Osteoblast (primary cell): Measurements from ENCODE around the gene MPZL3. TPM values are rescaled to one million over a fixed set of nuclear protein-coding genes. Genes with fewer than 3 reads are reported as not detected.

ENCODE experiments used
- DNase-seq: peaks from one replicate; pipeline ENCODE4 v3.0.0; 2011; ENCODE audit warnings: low spot score, mixed read lengths; ENCODE audit not compliant: insufficient read length; ENCODE audit errors: missing footprints
- H2AFZ ChIP-seq: 2 replicates; pipeline ENCODE4 v1.6.0; 2011; ENCODE audit warnings: mild to moderate bottlenecking, low read length
- H3K27ac ChIP-seq: 2 replicates; pipeline ENCODE4 v1.5.1; 2011; ENCODE audit warnings: mild to moderate bottlenecking, low read depth, low read length, moderate library complexity
- H3K27me3 ChIP-seq: 2 replicates; pipeline ENCODE4 v1.6.0; 2012; ENCODE audit warnings: mild to moderate bottlenecking, control low read depth, inconsistent platforms, low read length, moderate library complexity; ENCODE audit not compliant: insufficient read depth
- H3K36me3 ChIP-seq: 2 replicates; pipeline ENCODE4 v1.5.1; 2011; ENCODE audit warnings: mild to moderate bottlenecking, low read length, control low read depth, moderate library complexity; ENCODE audit not compliant: insufficient read depth
- H3K4me1 ChIP-seq: 2 replicates; pipeline ENCODE4 v1.5.1; 2011; ENCODE audit warnings: mild to moderate bottlenecking, low read length, control low read depth, moderate library complexity; ENCODE audit not compliant: insufficient read depth
- H3K4me2 ChIP-seq: 2 replicates; pipeline ENCODE4 v1.6.0; 2011; ENCODE audit warnings: mild to moderate bottlenecking, low read length; ENCODE audit not compliant: insufficient read depth
- H3K4me3 ChIP-seq: fragments of 200-600 bp; sonication (generic); 3 replicates; pipeline ENCODE4 v1.5.1; 2012; ENCODE audit warnings: mild to moderate bottlenecking, low read length, inconsistent platforms; ENCODE audit not compliant: insufficient read depth
- H3K79me2 ChIP-seq: 2 replicates; pipeline ENCODE4 v1.6.0; 2012; ENCODE audit warnings: mild to moderate bottlenecking, low read length, control low read depth, inconsistent platforms; ENCODE audit not compliant: insufficient read depth
- H3K9me3 ChIP-seq: 2 replicates; pipeline ENCODE4 v1.5.1; 2011; ENCODE audit warnings: low read depth, low read length, control low read depth
- H4K20me1 ChIP-seq: 2 replicates; pipeline ENCODE4 v1.6.0; 2012; ENCODE audit warnings: mild to moderate bottlenecking, low read length, control low read depth; ENCODE audit not compliant: insufficient read depth
- total RNA-seq: library from RNA; depleted of rRNA; stranded (reverse); fragments of >200 nt; gene quantifications from 2 replicates; pipeline ENCODE4 v1.2.3, GENCODE V29; 2012
- TF ChIP-seq, protein P1 (sequence below): IDR thresholded peaks from 2 replicates; pipeline ENCODE4 v1.5.1; 2011; ENCODE audit warnings: mild to moderate bottlenecking, low read depth, low read length, moderate library complexity; ENCODE audit errors: extremely low read depth

The MPZL3 gene
- total RNA-seq, 1 donor = 1.8 TPM

DNA sequence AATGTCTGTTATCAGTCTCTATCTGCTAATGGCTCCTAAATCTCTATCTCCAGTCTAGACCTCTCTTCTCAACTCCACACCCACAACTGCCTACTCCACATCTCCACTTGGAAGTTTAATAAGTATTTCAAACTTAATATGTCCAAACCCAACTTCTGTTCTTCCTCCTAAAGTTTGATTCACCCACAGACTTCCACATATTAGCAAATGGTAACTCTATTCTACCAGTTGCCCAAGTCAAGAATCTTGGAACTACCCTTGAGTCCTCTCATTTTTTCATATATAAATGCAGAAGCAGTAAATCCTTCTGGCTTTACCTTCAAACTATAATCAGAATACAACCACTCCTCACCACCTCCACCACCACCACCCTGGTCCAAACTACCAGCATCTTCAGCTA, 20.7 kb downstream of the MPZL3 start:
- no peaks in the 10 kb centered on the region for H3K9me3 ChIP-seq
- TF ChIP-seq, protein P1, sequence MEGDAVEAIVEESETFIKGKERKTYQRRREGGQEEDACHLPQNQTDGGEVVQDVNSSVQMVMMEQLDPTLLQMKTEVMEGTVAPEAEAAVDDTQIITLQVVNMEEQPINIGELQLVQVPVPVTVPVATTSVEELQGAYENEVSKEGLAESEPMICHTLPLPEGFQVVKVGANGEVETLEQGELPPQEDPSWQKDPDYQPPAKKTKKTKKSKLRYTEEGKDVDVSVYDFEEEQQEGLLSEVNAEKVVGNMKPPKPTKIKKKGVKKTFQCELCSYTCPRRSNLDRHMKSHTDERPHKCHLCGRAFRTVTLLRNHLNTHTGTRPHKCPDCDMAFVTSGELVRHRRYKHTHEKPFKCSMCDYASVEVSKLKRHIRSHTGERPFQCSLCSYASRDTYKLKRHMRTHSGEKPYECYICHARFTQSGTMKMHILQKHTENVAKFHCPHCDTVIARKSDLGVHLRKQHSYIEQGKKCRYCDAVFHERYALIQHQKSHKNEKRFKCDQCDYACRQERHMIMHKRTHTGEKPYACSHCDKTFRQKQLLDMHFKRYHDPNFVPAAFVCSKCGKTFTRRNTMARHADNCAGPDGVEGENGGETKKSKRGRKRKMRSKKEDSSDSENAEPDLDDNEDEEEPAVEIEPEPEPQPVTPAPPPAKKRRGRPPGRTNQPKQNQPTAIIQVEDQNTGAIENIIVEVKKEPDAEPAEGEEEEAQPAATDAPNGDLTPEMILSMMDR = no peak

DNA sequence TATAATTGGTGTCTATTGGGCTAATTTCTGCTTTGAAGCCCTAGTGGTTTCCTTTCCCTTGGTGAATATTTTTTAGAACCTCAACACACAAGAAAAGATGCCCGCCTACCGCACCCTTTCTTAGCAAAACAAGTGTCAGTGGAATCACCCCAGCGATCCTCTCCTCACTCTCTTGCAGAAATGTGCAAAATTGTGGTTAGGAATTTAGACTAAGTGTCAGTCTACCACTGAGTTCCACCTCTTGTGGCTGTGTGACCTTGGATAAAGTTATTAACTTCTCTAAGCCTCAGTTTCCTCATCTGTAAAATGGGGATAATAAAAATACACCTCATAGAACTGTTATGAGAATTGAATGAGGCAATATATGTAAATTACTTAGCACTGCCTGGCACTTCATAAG, 22.1 kb downstream of the MPZL3 start:
- H3K9me3 ChIP-seq = no peaks in the 10 kb centered on the region
- H3K4me1 ChIP-seq = no peaks in the 10 kb centered on the region
- H4K20me1 ChIP-seq = no peaks in the 10 kb centered on the region
- H3K4me3 ChIP-seq = no peak overlapping the region
- H3K27me3 ChIP-seq = peaks cover 16% of the 10 kb centered on the region
- no peak overlapping the region for H3K4me2 ChIP-seq
- H3K27ac ChIP-seq = no peak overlapping the region
- no peak overlapping the region for H2AFZ ChIP-seq
- TF ChIP-seq, protein P1 = no peak
- no peaks in the 10 kb centered on the region for H3K36me3 ChIP-seq
- DNase-seq = no peak
- no peaks in the 10 kb centered on the region for H3K79me2 ChIP-seq

More for the DNA sequence above, 20.7 kb downstream of the MPZL3 start:
- Histone ChIP-seq H4K20me1 (no peaks in the 10 kb centered on the region), H3K36me3 (no peaks in the 10 kb centered on the region), H3K79me2 (no peaks in the 10 kb centered on the region), H3K27me3 (peaks cover 9% of the 10 kb centered on the region), H3K4me3 (no peak overlapping the region), H2AFZ (no peak overlapping the region), H3K4me2 (no peak overlapping the region), H3K27ac (no peak overlapping the region), H3K4me1 (no peaks in the 10 kb centered on the region)
- DNase-seq = no peak

DNA sequence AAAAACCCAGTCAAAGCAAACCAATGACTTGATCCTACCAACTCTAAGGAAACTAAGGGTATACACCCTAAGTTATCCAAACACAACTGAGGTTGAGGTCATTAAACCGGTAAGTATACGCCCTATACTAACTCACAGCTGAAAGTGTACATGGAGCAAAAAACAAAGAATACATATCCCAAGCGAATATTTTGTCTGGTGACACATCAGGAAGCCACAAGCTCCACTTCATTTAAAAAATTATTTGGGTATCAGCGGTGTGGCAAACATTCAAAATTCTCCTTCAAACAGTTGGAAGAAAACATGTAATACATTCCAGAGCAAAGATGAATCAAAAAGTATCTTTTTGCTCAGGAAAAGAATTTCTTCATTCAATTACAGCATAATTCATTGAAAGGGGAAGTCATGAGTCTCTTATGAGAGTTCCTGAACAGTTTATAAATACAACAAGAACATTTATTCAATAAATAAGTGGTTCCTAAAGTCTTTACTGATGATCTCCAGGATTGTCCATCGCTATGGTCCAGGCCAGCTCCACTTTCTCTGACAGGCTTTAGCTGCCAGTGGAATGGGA, 22.8 kb downstream of the MPZL3 start:
- no peak overlapping the region for H3K27ac ChIP-seq
- no peaks in the 10 kb centered on the region for H3K36me3 ChIP-seq
- no peak overlapping the region for H3K4me2 ChIP-seq
- no peak overlapping the region for H2AFZ ChIP-seq
- DNase-seq = no peak
- no peaks in the 10 kb centered on the region for H3K4me1 ChIP-seq
- no peaks in the 10 kb centered on the region for H3K79me2 ChIP-seq
- H3K4me3 ChIP-seq = no peak overlapping the region
- no peaks in the 10 kb centered on the region for H3K9me3 ChIP-seq
- TF ChIP-seq, protein P1 = no peak
- no peaks in the 10 kb centered on the region for H4K20me1 ChIP-seq
- peaks cover 19% of the 10 kb centered on the region for H3K27me3 ChIP-seq

DNA sequence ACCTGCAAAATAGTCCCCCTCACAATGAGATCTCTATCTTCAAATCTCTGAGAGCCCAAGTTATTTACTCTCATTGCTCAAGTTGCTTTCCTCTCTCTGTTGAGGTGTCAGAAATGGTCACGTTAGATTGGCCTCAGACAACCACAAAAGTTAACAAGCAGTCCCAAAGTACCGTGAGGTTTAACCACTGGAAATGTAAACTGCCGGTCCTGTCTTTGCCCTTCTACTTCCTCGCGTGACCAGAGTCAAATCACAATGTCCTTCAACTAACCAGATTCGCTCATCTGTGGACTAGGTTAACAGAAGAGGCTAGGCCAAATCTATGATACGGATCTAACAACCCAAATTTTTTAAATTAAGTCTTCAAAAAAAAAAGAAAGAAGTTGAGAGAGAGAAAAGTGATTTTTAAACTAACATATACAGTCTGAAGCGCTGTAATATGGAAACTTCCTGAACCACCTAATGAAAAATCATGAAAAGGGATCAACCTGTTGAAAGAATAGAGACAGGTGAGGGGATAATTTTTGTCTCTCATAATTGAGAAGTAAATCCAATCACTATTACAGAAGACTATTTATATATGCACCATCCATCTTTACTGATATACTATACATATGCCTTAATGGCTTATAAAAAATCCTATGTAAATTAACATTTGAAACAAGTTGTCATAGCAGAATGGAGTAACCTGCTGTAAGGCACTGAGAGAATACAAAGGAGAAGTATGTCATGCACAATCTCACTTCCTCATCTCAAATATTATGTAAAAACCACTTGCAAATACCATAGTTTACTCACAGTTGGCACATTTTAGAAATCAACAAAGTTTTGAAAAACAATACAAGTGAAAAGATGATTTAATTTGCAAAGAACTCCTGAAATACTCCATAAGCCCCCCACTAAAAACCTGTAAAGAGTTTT, 24.0 kb downstream of the MPZL3 start:
- no peaks in the 10 kb centered on the region for H4K20me1 ChIP-seq
- H3K79me2 ChIP-seq = no peaks in the 10 kb centered on the region
- H3K27me3 ChIP-seq = peaks cover 26% of the 10 kb centered on the region
- TF ChIP-seq, protein P1 = no peak
- no peak for DNase-seq
- no peak overlapping the region for H2AFZ ChIP-seq
- H3K27ac ChIP-seq = no peak overlapping the region
- no peaks in the 10 kb centered on the region for H3K4me1 ChIP-seq
- no peaks in the 10 kb centered on the region for H3K9me3 ChIP-seq
- H3K36me3 ChIP-seq = no peaks in the 10 kb centered on the region
- H3K4me2 ChIP-seq = no peak overlapping the region
- no peak overlapping the region for H3K4me3 ChIP-seq
